ENCODE measurements around the gene C1orf198.

C1orf198 gene, protein sequence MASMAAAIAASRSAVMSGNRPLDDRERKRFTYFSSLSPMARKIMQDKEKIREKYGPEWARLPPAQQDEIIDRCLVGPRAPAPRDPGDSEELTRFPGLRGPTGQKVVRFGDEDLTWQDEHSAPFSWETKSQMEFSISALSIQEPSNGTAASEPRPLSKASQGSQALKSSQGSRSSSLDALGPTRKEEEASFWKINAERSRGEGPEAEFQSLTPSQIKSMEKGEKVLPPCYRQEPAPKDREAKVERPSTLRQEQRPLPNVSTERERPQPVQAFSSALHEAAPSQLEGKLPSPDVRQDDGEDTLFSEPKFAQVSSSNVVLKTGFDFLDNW
- 7.7 to 9.1 reads per million in 2 donors for total RNA-seq

DNA sequence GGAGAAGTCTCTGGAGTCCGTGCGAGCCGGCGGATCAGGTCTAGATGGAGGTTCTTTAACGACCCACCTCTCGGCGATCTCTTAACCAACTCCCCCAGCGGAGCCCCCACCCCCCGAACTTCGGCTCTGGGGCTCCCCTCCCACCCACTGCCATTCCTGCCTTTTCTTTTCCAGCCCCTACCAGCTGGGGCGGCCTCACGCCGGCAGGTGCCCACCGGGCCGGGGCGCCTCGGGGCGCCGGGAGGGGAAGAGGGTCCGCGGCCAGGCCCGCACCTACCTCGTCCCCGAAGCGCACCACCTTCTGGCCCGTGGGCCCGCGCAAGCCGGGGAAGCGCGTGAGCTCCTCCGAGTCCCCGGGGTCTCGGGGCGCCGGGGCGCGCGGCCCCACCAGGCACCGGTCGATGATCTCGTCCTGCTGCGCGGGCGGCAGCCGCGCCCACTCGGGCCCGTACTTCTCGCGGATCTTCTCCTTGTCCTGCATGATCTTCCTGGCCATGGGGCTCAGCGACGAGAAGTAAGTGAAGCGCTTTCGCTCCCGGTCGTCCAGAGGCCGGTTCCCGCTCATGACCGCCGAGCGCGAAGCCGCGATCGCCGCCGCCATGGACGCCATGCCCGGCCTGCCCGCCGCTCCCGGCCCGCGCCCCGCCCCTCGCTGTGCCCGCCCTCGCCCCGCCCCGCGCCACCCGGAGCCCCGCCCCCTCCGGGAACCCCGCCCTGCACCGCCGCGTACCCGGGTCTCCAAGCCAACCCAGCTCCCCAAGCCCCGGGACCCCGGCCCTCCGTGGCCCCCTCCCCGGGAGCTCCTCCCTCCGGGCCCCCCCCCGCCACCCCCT lies at the start of gene C1orf198:
Gene C1orf198 (minus strand): TSS at position 619 of the 833 bp plus-strand sequence. CDS start 9 bp downstream, at position 610.
- DNase-seq: peak; percentile 59

DNA sequence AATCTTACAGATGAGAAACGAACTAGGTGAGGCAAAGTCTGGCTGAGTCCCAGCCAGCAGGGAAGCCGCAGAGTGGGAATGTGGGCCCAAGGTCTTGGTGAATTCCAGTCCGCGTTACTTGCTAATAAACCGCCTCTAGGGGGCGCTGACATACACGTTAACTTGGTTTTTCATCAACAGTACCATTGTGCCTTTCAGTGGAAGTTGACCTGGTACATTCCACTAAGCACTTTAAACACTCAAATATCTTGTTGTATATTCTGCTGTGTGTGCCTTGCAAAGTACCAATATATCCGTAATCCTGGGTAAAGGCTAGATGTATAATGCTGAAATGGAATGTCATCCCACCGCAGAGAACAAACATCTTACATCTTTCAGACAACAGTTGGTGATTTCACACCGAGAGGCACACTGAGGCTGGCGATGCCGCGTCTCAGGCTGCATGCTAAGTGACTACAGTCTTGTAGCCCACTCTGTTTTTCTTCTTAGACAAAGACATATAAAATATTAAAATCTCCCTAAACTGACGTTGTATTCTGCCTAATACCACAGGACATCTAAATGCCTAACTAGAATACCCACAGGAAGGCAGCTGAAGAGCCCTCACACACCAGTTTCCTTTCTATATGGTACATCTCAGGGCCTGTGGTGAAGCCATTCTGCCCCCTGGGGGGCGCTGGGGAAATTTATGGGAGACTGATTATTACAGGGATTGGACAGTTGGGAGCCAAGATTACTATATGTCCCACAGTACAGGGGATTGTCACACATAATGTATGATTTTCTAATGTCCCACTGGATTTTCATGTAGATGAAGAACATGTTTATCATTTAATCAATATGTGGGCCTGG lies 49.2 kb upstream of the C1orf198 start:
- DNase-seq: no peak

DNA sequence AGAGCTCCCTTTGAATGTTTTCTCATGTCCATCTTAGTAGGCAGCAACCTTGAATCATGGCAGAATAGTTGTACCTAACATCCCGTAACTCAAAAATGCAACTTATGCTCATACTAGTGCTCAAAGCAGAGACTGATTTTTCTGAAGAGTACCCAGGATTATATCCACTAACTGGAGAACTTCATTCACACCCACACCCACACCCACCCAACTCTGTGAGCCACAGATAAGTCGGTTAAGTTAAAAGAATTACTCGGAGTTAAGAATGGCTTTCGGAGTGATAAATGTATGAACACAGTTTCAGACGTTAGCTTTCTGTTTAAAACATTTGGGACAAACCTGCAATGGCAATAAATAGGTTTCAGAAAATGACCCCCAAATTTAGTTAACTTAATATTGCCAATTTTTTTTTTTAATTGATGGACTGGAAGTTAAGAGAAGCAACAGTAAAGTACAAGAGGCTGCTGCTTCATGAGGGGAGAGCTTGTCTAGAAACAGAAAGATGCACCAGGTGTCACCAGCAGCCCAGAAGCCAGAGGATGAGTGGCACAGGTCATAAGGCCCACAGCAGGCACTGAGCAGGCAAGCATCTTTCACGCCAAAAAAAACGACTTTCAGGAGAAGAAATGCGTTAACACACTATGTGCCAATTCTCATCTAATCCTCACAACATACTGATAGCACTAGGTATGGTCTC lies 48.4 kb upstream of the C1orf198 start:
- DNase-seq: no peak

DNA sequence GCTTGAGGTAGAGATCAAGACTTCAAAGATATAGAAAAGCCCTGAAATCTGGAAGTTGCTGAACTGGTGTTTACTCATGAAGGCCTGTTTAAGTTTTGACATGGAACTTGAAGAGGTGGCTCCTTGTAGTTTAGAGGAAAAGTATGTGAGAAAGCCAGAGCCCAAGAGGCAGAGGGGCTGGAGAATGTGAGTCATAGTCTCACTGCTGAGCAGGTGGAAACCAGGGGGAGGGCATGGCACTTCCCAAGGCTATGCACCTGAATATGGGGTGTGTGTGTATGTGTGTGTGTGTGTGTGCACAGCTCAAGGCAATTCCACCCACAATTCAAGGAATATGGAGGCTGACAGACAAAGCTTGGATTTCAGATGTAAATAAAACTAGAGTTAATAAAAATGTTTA lies 46.8 kb upstream of the C1orf198 start:
- no peak for DNase-seq

DNA sequence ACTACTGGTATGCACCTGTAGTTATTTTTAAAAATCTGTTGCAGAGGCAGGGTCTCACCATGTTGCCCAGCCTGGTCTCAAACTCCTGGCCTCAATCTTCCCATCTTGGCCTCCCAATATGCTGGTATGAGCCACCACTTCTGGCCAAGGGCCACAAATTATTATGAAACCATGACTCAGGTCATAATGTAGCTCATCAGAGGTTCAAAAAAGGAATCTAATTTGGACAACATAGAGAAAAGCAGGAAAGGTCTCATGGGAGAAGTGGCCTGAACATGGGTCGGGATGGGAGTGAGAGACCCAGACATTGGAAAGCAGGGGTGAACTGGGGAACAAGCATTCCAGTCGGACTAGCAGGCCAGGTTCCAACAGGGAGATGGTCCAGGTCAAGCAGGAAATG lies 45.2 kb upstream of the C1orf198 start:
- DNase-seq: no peak

DNA sequence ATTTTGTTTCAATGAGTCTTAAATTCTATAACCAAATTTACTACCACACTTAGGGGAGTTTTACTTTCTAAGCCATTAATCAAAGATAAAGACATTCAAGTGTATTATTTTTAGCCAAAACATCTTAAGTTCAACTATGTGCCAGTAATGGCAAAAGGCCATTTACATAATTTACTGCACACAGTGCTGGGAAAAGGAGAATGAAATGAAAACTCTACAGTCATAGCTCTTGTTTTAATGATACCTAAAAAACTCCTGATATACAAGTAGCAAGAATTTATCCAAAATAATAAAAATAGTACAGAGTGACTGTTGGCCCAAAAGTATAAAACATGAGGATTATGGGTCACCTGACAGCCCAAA lies 42.4 kb upstream of the C1orf198 start:
- DNase-seq: no peak

DNA sequence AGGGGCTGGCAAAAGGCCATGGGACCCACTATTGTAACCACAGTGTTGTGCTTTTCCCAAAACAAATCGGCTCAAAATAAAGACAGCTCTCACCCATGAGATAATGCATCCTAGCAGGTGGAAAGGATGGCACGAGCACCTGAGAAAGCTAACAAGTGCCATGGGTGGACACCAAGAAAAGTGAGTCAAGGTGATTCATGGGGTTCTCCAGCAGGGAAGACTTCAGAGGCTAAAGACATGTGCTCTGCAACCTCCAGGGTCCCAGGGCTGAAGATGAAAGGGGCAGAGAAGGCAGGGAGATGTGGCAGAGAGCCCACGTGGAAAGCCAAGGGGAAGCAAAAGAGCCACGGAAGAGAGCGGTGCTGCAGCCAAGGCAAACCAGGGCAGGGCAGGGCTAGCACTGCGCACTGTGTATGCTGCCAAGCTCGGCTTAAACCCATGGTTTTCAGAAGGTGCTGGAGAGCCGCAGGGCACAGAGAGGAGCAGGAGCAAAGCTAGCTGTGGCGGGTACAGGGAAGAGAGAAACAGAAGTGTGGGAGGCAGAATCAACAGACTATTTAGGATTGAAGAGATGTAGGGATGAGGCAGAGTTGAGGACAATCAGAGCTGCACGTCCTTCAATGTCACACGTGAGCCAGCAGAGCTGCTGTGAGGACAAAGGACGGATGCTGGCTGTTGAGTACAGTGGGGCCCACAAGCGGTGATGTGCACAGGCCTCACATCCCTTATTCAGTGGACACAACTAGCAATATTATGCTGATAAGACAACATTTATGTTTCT lies 41.8 kb upstream of the C1orf198 start:
- DNase-seq: no peak

DNA sequence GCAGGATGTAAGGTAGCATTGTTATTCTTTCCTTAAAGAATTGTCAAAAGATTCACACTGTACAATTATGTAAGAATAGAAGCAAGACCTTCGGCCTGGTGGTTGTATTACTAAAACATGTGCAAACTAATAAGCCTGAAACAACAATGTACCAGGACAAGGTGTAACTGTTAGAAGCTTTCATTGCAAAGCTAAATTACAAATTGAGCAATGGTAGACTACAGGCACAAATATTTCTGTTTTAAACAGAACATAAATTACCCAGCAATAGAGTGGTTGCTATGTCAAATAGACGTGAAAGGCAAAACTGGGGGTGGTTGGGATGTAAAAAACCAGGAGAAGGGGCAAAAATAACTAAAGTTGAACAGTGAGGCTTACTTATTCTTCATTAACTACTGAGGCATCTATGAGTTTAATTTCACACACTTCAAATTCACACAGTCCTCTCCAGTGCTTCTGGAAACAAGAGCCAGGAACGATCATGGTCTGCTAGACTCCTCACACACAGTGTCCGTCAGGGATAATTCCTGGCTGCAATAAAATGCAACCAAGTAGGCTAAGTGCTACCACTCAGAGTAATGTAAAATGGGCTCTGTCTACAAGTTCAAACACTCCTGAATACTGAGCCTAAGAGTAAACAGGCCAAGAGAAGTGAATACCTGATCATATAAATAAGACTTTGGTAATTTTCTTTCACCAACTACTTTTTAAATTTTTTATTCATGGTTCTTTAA lies 39.3 kb upstream of the C1orf198 start:
- no peak for DNase-seq

DNA sequence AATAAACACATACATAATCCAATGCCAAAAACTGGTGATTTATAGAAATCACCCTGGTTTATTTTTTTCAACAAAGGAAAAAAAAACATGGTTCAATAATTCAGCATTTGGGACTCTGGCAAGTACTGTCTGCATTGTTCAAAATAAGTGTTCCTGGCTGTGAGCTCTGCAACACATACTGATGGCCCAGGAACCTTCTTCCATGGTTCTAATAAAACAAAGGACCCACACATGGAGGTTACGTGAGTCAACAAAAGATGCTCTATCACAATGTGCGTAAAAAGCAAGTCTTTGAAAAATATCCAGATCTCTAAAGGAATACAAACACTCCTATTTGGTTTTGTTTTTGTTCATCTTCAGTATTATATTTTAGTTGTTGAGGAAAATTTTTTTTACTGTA lies 37.9 kb upstream of the C1orf198 start:
- no peak for DNase-seq

DNA sequence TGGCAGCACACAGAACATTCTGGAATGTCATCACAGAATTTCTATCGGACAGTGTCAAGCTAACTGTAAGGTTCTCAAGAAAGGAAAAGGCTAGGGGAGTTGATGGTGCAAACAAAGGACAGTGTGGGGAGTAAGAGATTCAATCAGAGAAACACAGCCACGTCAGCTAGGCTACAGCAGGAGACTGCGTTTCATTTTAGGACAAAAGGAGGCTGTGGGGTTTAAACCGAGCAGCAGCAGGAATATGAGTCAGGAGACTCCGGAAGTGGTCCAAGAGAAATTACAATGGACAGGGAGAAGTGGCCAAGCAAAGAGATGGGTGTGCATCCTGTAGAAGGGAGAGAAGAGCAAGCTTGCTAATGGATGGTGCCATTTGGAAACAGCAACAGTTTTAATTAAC lies 37.4 kb upstream of the C1orf198 start:
- DNase-seq: no peak

DNA sequence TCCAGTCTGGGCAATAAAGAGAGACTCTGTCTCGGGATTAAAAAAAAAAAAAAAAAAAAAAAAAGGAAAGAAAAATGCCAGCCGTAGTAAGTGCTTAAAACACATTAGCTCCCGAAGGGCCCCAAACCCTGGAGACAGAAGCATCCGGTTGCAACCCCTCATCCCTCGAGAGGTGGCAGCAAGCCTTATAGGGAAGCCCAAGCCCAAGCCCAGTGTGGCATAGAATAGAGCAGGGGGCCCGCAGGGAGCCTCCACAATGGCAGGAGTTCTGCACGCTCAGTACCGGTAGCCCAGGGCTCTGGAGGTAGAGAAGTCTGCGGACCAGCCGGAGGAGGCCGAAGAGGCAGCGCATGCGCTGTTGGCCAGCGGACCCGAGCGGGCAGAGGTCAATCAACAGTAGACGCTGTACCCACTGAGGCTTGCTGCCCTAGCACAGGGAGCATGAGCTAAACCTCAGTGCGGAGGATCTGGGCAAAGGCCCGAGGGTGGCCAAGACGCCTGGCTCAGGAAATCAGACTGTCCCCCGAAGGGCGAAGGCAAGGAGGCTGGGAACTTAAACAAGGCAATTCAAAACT lies 34.1 kb upstream of the C1orf198 start:
- DNase-seq: no peak

DNA sequence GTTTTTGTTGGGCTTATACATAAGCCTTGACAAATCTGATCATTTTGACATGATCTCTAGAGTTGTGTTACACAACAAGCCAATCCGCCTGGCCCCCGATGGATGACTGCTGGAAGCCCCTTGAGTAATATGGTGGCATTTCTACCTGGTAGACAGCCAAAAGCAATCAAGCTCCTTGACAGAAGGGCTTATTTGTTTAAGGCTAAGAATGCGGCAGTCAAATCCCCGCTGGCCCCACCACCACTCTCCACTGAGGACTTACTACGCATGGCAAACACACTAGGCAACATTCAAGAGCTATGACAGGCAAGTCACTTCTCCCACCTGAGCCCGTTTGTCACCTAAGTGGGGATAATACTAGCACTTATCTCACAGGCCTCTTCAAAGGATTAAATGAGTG lies 33.4 kb upstream of the C1orf198 start:
- no peak for DNase-seq

DNA sequence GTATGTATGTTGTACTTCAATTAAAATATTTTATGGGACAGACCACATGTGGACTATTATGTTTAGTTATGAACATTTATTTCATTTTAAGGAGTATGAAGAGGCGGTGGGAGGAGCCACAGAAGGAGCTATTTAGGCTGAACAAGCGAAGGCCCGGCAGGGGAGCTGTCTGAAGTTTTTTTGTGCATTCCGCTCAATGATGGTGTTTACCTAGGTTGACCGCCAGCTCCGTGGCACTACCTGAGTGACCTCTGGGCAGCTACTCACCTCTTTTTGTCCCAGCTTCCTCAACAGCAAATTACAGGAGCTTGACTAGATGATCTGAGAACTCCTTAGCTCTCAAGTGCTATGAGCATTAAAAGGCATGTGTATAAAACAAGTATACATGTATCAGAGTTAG lies 32.7 kb upstream of the C1orf198 start:
- DNase-seq: no peak

DNA sequence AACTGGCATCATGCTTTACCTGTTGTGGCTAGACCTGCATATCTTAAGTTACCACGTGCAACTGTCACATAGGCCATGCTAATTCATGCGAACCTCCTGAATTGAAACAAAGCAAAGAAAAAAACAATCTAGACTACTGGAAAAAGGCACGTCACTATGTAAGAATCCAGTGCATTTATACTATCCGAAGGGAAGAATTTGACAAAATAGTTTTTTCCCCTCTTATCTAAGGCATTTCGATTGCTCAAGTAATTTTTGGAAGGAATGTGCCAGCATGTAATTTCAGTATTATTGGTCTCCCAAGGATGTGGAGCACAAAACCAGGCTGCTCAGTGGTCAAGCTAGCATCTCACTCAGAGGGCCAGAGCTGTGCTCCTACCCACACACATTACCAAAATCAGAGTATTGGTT lies 31.5 kb upstream of the C1orf198 start:
- no peak for DNase-seq

DNA sequence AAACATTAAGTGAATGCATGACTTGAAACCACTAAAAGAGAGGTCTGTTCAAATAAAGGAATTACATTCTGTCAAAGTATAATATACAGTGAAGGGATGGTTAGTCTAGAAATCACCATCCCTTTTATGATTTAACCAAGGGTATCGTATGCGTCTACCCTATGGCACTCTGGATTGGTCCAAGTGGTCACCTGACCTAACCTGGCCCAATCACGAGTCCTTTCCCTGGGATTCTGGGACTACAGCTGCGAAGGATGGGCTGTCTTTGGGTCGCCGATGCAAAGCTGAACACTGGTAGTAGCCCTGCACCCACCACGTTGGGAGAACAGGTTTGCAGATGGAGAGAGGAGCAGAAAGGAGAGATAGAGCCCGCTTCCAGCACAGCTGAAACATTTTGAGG lies 30.4 kb upstream of the C1orf198 start:
- DNase-seq: no peak

DNA sequence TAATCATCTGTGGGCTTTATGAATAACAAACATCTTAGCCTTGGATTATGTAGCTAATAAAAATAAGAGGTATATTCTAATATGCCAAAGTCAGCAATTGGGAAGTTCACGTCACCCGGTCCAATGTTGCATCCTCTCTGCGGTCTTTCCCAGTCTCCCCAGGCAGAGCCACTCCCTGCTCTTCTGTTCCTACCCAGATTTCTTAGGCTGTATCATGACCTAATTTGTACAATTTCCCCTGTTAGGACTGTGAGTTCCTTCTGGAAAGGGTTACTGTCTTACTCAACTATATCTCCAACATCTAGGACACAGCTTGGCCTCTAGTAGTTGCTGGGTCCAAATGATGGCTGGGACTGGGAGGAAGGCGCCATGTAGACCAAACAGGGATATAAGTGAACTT lies 29.8 kb upstream of the C1orf198 start:
- DNase-seq: no peak

DNA sequence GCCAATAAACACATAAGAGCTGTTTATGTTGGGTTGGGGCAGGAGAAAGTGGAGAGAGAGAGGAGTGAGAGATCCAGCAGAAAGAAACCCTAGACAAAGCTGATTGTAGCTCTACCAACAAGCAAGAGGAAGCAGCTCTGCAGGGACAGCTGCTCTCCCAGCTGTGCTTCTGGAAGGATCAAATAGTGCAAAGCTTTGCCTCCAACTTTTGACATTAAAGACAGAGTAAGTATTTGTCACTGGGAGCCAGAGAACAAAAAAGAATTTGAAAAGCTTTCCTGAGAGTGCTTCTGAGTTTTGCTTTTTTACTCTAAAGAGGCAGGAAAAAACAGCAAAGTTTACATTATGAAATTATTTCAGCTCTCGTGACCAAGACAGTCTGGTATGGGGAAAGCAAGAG lies 28.5 kb upstream of the C1orf198 start:
- DNase-seq: no peak

DNA sequence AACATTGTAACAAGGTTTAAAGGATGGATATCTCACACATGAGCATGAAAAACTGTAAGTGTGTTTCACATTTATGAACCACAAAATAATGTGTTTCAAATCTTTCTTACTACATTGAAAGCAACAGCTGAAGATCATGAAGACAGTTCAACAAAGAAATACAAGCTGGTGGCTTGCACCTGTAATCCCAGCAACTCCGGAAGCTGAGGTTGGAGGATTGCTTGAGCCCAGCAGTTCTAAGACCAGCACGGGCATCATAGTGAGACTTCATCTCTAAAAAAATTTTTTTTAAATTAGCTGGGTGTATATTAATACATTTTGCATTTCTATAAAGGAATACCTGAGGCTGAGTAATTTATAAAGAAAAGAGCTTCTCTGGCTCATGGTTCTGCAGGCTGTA lies 27.1 kb upstream of the C1orf198 start:
- no peak for DNase-seq

DNA sequence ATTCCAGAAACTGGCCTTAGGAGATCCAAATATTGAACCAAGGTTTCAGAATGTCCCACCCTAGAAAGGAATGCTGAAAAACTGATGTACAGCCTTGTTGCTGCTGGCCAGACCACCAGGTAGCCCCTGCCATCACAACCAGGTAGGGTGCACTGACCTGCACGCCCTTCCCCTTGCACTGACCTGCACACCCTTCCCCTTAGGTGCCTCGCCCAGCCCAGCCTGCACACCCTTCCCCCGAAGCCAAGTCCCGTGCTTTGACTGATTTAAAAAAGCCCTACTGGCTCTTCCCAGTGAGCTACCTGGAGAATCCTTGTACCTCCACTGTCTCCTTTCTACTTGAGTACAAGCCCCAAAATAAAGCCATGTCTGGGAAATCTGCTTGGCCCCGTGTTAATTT lies 26.3 kb upstream of the C1orf198 start:
- DNase-seq: no peak

DNA sequence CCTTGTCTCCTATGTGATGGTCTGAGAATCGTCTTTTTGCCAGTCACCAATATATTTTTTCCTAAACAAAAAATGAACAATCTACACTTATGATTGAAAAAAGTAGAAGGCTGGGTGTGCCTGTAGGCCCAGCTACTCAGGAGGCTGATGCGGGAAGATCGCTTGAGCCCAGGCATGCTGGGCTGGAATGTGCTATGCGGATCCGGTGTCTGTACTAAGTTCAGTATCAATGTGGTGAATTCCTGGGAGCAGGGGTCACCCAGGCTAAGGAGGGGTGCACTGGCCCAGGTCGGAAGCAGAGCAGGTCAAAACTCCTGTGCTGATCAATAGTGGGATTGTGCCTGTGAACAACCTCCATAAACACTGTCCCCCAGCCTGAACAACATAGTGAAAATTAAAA lies 25.7 kb upstream of the C1orf198 start:
- DNase-seq: no peak

DNA sequence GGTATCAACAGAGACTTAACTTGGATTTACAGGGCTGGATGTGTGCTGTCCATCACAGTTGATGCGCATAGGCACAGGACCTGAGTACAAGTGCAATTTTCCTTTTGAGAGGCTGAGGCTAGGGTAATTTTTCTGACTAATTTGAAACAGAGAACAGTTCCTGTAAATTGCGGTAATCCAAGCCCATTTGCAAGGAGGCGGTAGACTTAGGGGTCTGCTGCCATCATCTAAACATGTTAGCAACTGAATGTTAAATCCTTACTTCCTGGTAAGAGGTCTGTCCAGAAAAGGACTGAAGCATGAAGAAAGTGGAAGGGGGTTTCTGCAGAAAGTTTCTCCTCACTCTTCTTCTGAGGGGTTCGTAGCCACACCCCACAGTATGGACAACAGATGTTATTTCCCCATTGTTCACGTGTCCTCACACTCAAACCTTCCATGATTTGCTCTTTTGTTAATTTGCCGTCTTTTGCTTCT lies 23.7 kb upstream of the C1orf198 start:
- DNase-seq: no peak
